Measurements from ENCODE around the gene MPO.

The MPO gene

GRCh38 chr17:58280480-58281217 lies at the start of gene MPO:
Gene MPO (minus strand): TSS chr17:58280935. CDS start chr17:58280758, 177 bp downstream.
- H3K4me3 Mint-ChIP-seq = no peak within 1 kb of the TSS
- no peak within 1 kb of the TSS for H3K27ac Mint-ChIP-seq
- DNase-seq (ENCODE audit: low spot score) = no peak
- H3K4me1 Mint-ChIP-seq (ENCODE audit: low read depth) = peaks cover 3% of the 10 kb centered on the region
- H3K9me3 Mint-ChIP-seq = no peaks in the 10 kb centered on the region
- no peaks in the 10 kb centered on the region for H3K36me3 Mint-ChIP-seq (ENCODE audit: low read depth)
- H3K27me3 Mint-ChIP-seq (ENCODE audit: low read depth) = peaks cover 34% of the 10 kb centered on the region

GRCh38 chr17:58329810-58330537 lies 49.2 kb upstream of the MPO start:
- peaks cover 34% of the 10 kb centered on the region for H3K4me1 Mint-ChIP-seq (ENCODE audit: low read depth)
- H3K27ac Mint-ChIP-seq = peak overlapping the region; percentile 99
- DNase-seq (ENCODE audit: low spot score) = peak; percentile 70
- peak overlapping the region; percentile 99 for H3K4me3 Mint-ChIP-seq
- no peaks in the 10 kb centered on the region for H3K9me3 Mint-ChIP-seq
- peaks cover 11% of the 10 kb centered on the region for H3K27me3 Mint-ChIP-seq (ENCODE audit: low read depth)
- H3K36me3 Mint-ChIP-seq (ENCODE audit: low read depth) = peaks cover 52% of the 10 kb centered on the region

- peaks cover 34% of the 10 kb centered on the region for H3K4me1 Mint-ChIP-seq (ENCODE audit: low read depth)
Measured at GRCh38 chr17:58329035-58329809, 48.5 kb upstream of the MPO start.

GRCh38 chr17:58328195-58329034 lies 47.7 kb upstream of the MPO start, which contains the start of gene TSPOAP1:
Gene TSPOAP1 (minus strand): TSS chr17:58328795. CDS start chr17:58327920, 875 bp downstream.
- DNase-seq (ENCODE audit: low spot score) = peak; percentile 83
- H3K27ac Mint-ChIP-seq = peak within 1 kb of the TSS; percentile 92
- no peaks in the 10 kb centered on the region for H3K9me3 Mint-ChIP-seq
- peaks cover 11% of the 10 kb centered on the region for H3K27me3 Mint-ChIP-seq (ENCODE audit: low read depth)
- H3K36me3 Mint-ChIP-seq (ENCODE audit: low read depth) = peaks cover 51% of the 10 kb centered on the region
- H3K4me1 Mint-ChIP-seq (ENCODE audit: low read depth) = peaks cover 34% of the 10 kb centered on the region
- peak within 1 kb of the TSS; percentile 99 for H3K4me3 Mint-ChIP-seq

More at GRCh38 chr17:58329035-58329809, 48.5 kb upstream of the MPO start:
- peaks cover 51% of the 10 kb centered on the region for H3K36me3 Mint-ChIP-seq (ENCODE audit: low read depth)
- peak overlapping the region; percentile 92 for H3K27ac Mint-ChIP-seq
- H3K9me3 Mint-ChIP-seq = no peaks in the 10 kb centered on the region
- peak; percentile 90 for DNase-seq (ENCODE audit: low spot score)
- peak overlapping the region; percentile 99 for H3K4me3 Mint-ChIP-seq
- H3K27me3 Mint-ChIP-seq (ENCODE audit: low read depth) = peaks cover 11% of the 10 kb centered on the region

GRCh38 chr17:58327363-58328194 lies 46.8 kb upstream of the MPO start:
- Mint-ChIP-seq H3K27me3 (ENCODE audit: low read depth) (peaks cover 11% of the 10 kb centered on the region), H3K4me1 (ENCODE audit: low read depth) (peaks cover 34% of the 10 kb centered on the region), H3K27ac (peak overlapping the region; percentile 92), H3K4me3 (peak overlapping the region; percentile 99), H3K9me3 (no peaks in the 10 kb centered on the region), H3K36me3 (ENCODE audit: low read depth) (peaks cover 51% of the 10 kb centered on the region)
- DNase-seq (ENCODE audit: low spot score) = no peak

- H3K36me3 Mint-ChIP-seq (ENCODE audit: low read depth) = peaks cover 50% of the 10 kb centered on the region
- no peak for DNase-seq (ENCODE audit: low spot score)
- no peaks in the 10 kb centered on the region for H3K9me3 Mint-ChIP-seq
- peaks cover 6% of the 10 kb centered on the region for H3K27me3 Mint-ChIP-seq (ENCODE audit: low read depth)
- H3K4me1 Mint-ChIP-seq (ENCODE audit: low read depth) = peaks cover 33% of the 10 kb centered on the region
- H3K27ac Mint-ChIP-seq = peak overlapping the region; percentile 82
- peak overlapping the region; percentile 99 for H3K4me3 Mint-ChIP-seq
Measured at GRCh38 chr17:58326609-58327362, 46.1 kb upstream of the MPO start.

GRCh38 chr17:58325976-58326468 lies 45.3 kb upstream of the MPO start:
- peak overlapping the region; percentile 25 for H3K4me3 Mint-ChIP-seq
- peak overlapping the region; percentile 37 for H3K27ac Mint-ChIP-seq
- H3K9me3 Mint-ChIP-seq = no peaks in the 10 kb centered on the region
- peaks cover 45% of the 10 kb centered on the region for H3K36me3 Mint-ChIP-seq (ENCODE audit: low read depth)
- peaks cover 33% of the 10 kb centered on the region for H3K4me1 Mint-ChIP-seq (ENCODE audit: low read depth)
- H3K27me3 Mint-ChIP-seq (ENCODE audit: low read depth) = peaks cover 2% of the 10 kb centered on the region
- no peak for DNase-seq (ENCODE audit: low spot score)

- Mint-ChIP-seq H3K4me3 (no peak overlapping the region), H3K9me3 (no peaks in the 10 kb centered on the region), H3K27ac (peak overlapping the region; percentile 62), H3K4me1 (ENCODE audit: low read depth) (peaks cover 30% of the 10 kb centered on the region), H3K36me3 (ENCODE audit: low read depth) (peaks cover 38% of the 10 kb centered on the region), H3K27me3 (ENCODE audit: low read depth) (peaks cover 2% of the 10 kb centered on the region)
- no peak for DNase-seq (ENCODE audit: low spot score)
Measured at GRCh38 chr17:58325289-58325726, 44.6 kb upstream of the MPO start.

- no peak for DNase-seq (ENCODE audit: low spot score)
- Mint-ChIP-seq H3K4me1 (ENCODE audit: low read depth) (peaks cover 26% of the 10 kb centered on the region), H3K4me3 (no peak overlapping the region), H3K27me3 (ENCODE audit: low read depth) (peaks cover 2% of the 10 kb centered on the region), H3K27ac (peak overlapping the region; percentile 62), H3K9me3 (no peaks in the 10 kb centered on the region), H3K36me3 (ENCODE audit: low read depth) (peaks cover 33% of the 10 kb centered on the region)
Measured at GRCh38 chr17:58324409-58325288, 43.9 kb upstream of the MPO start.

GRCh38 chr17:58324056-58324408 lies 43.3 kb upstream of the MPO start:
- DNase-seq (ENCODE audit: low spot score) = no peak
- H3K4me3 Mint-ChIP-seq = no peak overlapping the region
- peaks cover 2% of the 10 kb centered on the region for H3K27me3 Mint-ChIP-seq (ENCODE audit: low read depth)
- H3K36me3 Mint-ChIP-seq (ENCODE audit: low read depth) = peaks cover 33% of the 10 kb centered on the region
- no peaks in the 10 kb centered on the region for H3K9me3 Mint-ChIP-seq
- peaks cover 20% of the 10 kb centered on the region for H3K4me1 Mint-ChIP-seq (ENCODE audit: low read depth)
- H3K27ac Mint-ChIP-seq = peak overlapping the region; percentile 49

GRCh38 chr17:58323366-58324055 lies 42.8 kb upstream of the MPO start:
- Mint-ChIP-seq H3K9me3 (no peaks in the 10 kb centered on the region), H3K36me3 (ENCODE audit: low read depth) (peaks cover 30% of the 10 kb centered on the region), H3K4me3 (peak overlapping the region; percentile 23), H3K4me1 (ENCODE audit: low read depth) (peaks cover 16% of the 10 kb centered on the region), H3K27me3 (ENCODE audit: low read depth) (peaks cover 2% of the 10 kb centered on the region), H3K27ac (peak overlapping the region; percentile 49)
- DNase-seq (ENCODE audit: low spot score) = no peak
